Urothelium cell line (cell line): ENCODE measurements around the gene SPINK5.

ENCODE experiments used
- DNase-seq: peaks from one replicate; pipeline ENCODE4 v3.0.0; 2011; ENCODE audit warnings: low spot score, mixed read lengths
- FAIRE-seq: peaks from 2 replicates; lab custom pipeline; 2011; peaks lifted over from hg19 to GRCh38; lab: Jason Lieb, UNC

Gene SPINK5

DNA sequence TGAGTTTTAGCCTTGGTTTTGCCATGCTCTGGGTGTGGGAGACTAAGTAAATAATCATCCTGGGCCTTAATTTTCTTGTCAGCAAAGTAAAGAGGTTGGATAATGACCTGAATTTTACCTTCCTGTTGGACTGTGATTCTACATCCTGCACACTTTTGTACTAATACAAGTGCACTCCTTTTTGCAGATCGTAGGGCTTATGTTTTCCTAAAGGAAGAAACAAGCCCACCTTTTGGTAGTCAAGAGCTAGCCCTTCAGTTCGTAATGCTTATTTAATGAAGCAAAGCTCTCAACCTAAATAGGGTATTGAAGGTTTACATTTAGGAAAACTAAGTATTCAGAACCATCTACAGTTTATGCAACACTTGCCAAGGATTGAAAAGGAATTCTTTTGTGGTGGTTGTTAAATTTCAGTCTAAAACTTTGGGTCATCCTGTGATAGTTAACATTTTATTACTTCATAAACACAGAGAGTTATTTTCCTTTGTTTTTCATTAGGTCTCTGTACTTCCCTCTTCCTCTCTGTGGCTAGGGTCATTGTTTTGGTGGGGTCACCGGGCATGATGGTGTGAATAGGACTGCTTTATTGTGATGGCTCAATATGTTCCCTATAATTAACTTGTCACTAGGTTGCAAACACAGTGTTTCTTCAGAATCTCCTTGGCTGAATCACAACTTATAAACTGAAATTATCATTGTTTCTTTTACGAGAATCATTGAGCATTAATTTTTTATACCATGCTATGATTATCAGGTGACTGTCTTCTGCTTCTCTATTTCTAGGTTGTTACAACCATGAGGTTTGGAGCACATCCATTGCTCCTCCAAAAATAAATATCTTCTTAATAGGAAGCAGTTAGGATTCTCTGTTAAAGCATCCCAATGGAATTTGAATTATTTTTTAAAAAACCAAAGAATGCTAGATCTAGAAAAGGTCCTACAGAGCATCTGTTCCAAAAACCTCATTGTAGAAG is 28.5 kb downstream of the SPINK5 start:
- no peak for DNase-seq
- FAIRE-seq = no peak

DNA sequence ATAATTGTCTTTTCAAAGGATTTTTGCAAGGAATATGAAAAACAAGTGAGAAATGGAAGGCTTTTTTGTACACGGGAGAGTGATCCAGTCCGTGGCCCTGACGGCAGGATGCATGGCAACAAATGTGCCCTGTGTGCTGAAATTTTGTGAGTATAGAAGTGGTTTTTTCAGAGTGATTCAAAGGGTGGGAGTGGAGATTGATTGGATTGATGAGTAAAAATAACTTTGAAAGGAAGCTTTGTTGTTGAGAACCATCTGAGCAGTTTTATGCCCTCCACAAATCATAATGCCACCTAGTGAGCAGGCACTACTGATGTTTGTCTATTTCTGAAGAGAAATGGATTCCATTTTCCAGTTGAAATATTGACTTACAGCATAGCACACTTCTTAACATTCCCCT is 30.6 kb downstream of the SPINK5 start:
- no peak for FAIRE-seq
- no peak for DNase-seq

DNA sequence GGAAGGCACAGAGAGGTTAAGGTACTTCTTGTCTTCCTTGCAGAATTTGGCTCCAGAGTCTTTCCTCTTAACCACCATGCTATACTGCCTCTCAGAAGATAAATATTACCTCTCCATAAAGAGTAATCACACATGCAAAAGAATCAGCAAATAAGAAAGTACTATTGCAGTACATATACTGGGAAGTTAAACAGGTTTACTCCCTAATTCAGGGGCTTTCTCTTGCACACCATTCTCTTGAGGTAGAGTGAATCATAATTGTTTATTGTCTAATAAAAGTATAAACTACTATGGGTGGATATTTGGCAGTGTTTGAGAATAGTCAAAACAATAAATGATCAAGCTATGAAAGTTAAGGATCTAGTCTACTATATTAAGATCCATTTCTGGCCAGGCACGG is 40.4 kb downstream of the SPINK5 start:
- DNase-seq (no peak), FAIRE-seq (no peak)

DNA sequence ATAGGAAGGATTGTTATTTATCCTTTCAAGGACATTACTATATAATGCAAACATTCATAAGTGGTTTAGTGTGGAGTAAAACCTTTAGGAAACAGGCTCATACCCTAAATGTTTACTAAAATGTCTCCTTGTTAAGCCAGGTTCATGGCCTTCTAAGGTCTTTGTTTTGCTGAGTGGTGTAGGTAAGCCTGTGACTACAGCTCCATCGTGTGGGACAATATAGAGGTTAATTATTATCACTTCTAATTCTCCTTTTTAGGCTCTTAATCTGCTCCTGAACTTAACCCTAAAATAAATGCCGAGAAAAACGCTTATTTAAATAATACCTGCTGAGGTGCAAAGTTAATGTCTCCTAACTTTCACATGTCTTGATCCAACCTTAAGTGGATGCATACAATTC is 43.8 kb downstream of the SPINK5 start:
- FAIRE-seq (no peak), DNase-seq (no peak)

DNA sequence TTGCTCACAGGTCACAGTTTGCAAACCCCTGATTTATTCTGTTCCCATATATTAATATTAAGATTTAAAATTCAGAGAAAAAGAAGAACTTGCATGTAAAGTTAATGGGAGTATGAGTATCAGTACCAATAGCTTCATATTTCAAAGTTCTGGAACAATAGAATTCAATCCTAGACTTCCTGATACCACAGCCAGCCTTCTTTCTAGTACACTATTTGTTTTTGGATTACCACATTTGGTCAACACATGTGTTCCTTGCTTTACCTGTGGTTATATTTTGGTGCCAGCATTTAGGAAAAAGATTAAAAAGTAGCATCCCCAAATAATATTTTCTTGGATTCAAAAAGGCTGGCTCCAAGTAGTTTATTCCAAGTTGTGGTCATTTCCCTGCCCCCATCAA is 49.5 kb downstream of the SPINK5 start:
- FAIRE-seq (no peak), DNase-seq (no peak)

DNA sequence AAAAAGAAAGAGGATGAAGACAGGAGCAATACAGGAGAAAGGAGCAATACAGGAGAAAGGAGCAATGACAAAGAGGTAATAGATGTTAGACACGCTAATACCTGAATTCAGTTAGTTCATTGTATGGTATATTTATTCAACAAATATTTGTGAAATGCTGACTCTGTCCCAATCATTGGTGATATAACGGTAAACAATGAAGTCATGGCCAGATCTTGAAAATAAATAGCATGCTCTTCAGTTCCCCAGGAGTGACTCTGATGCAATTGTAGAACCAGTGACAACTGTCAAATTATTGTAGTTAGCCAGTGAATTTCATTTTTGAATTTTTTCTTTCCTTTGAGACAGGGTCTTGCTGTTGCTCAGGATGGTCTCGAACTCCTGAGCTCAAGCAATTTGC is 56.5 kb downstream of the SPINK5 start:
- no peak for FAIRE-seq
- DNase-seq = no peak

DNA sequence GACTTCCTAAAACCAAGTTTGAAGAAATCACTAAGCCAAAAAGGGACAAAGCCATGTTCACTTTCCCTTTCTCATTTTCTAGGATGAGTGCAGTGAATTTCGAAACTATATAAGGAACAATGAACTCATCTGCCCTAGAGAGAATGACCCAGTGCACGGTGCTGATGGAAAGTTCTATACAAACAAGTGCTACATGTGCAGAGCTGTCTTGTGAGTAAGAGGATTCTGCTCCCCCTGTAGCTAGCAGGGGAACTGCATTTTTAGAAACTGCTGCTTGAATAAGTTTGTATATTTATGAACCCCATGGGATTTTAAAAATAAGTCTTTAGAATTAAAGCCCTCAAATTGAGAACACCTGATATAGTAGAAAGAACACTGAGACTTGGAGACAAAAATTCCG is 61.9 kb downstream of the SPINK5 start:
- no peak for FAIRE-seq

DNA sequence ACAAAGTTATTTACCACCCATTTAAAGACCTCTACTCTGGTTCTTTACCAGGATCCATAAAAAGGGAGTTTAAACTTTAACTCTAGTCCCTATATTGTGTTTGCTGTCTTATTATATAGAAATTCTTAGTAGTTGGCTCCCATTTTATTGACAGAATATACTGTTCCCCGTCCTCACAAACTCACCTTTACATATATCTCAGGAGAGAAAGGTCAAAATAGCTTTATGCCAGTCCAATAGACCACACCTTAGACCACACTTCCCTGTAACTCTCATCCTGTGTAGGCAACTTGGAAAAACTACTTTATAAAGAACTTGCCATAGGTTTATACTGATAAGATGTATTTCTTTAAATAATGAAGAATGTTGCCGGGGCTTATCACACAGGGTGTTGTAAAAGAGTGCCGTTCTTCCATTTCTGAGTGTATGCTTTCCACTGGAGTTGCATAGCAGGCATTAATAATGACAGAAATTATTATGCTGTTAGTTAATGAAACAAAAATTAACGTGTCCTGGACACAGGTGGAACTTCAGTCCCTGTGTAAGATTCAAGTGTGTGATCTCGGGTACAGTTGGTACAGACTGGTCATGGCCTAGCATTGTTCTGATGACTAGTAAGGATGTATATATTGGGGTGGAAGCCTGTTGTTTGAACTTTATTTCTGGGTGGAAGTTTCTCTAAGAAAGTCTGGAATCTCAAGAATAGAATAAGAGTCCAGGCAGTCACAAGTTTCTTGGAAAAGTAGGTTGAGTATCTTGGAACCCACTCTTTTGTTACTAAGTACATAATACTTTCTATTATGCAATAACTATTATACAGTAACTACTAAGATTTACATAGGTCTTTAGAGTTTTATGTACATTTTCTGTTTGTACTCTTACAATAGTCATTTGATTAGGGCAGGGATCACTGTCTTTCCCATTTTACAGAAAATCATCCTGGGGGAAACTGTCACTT is 71.6 kb downstream of the SPINK5 start:
- FAIRE-seq (no peak), DNase-seq (no peak)

More for the DNA sequence above, 61.9 kb downstream of the SPINK5 start:
- DNase-seq = peak; percentile 10

DNA sequence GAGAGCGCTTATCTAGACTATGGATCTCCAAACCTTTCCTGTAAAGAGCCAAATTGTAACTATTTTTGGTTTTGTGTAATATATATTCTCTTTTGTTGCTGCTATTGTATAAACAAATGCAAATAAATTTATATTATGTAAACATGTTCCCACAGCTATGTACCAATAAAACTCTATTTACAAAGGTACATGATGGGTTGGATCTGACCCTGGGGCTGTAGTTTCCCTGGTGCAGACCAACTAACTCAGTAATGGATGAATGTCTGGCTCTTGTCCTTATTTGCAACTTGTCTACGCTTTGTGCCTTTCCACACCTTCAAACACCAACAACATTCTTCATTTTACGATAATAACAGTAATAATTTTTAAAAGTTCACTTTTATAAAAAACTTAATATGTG is 77.1 kb downstream of the SPINK5 start:
- FAIRE-seq (no peak), DNase-seq (no peak)

DNA sequence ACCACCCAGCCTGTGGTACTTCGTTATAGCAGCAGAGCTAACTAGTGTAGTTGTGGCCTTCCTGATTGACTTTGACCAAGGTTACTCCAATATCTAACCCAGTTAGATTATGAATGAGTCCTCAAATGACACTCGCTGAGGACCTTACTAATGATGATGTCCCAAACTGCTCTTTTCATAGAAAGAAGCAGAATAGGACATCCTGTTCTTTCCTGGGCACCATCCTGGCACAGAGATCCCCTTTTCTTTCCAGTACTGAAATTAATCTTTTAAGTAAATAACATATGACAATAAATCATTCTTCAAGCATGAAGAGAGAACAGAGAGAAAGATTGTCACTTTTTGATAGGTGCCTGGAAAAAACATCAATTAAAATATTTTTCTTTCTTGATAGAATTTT is 77.9 kb downstream of the SPINK5 start:
- FAIRE-seq (no peak), DNase-seq (no peak)

DNA sequence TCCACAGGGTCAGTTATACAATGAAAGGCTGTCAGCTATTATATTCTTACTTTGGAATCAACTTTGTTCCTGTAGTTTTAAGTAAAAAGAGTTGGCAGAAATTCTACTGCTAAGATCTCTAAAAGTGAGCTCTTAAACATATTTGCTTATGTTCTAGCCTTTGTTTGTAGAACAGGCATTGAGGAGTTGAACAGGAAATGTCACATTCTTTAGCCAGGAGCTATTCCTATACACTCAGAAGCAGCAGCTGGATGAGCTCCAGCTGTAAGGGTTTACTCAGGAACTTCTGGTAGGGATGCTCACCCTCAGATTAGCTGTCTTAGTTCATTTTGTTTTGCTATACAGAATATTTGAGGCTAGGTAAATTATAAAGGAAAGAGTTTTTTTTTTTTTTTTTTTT is 82.1 kb downstream of the SPINK5 start:
- peak; percentile 7 for DNase-seq
- no peak for FAIRE-seq

DNA sequence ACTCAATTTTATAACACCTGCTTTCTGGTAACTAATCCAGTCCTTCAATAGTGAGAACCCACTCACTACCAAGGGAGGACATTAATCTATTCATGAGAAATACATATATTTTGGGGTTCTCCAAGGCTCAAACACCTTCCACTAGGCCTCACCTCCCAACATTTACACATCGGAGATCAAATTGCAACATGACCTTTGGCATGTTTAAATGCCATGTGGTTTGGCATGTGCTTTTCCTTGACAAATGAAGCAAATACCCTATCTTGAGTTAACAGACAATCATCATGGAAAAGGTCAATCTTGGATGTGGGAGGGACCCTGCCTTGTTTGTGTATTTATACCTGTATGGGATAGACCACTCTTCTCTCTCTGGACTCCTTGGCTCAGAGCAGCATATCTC is 82.7 kb downstream of the SPINK5 start:
- DNase-seq = no peak
- peak; percentile 17 for FAIRE-seq

DNA sequence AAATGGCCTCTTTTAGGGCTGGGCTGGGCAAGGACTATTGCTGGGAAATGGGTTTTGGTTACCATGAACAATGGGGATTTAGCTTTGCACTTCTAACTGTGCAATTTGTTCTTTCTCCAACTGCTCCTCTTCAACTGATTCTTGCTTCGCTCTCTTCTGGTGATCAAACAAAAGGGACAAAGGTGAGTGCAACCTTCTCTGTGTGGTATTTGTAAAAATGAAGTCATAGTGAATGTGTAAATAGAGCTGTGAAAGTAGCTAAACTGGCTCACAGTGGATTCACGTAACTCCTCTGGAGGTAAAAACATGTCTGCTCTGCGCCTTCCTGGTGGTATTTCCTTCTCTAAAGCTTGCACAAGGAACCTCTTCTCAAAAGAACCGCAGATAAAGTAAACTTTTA is 83.6 kb downstream of the SPINK5 start:
- DNase-seq = no peak
- no peak for FAIRE-seq

DNA sequence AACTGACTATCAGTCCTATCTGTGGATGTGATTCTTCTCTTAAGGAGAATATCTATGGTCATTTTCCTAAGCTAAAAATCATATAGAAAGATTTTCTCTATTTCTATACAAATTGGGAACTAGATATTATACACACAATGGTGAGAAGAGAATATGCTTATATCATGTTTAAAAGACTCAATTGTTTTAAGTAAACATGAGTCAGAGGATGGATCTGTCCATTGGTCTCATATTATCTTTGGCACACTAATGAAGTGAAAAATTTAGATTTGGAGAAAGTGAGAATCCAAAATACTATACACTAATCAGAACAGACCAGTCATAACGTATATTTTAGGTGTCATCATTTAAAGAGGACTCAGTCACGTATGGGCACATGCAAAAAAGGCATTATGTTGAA is 88.1 kb downstream of the SPINK5 start:
- DNase-seq = no peak
- FAIRE-seq = no peak

DNA sequence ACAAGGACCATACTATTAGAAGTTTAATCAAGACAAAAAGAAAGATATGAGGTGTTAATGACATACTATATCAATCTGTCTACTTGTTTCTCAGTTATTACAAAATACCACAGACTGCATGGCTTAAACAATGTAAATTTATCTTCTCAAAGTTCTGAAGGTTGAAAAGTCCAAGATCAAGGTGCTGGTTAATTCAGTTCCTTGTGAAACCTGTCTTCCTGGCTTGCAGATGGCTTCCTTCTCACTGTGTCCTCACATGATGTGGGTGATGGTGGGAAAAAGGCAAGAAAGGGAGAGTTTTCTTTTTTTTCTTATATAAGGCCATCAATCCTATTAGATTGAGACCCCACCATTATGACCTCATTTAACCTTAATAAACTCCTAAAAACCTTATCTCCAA is 89.0 kb downstream of the SPINK5 start:
- FAIRE-seq = no peak

DNA sequence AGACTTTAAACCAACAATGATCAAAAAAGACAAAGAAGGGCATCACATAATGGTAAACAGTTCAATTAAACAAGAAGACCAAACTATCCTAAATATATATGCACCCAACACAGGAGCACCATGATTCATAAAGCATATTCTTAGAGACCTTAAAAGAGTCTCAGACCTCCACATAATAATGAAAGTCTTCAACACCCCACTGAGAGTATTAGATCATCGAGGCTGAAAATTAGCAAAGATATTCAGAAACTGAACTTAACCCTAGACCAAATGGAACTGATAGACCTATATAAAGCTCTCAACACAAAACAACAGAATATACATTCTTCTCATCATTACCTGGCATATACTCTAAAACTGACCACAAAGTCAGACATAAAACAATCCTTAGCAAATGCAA is 92.8 kb downstream of the SPINK5 start:
- FAIRE-seq = no peak
- no peak for DNase-seq

More for the DNA sequence above, 89.0 kb downstream of the SPINK5 start:
- no peak for DNase-seq

DNA sequence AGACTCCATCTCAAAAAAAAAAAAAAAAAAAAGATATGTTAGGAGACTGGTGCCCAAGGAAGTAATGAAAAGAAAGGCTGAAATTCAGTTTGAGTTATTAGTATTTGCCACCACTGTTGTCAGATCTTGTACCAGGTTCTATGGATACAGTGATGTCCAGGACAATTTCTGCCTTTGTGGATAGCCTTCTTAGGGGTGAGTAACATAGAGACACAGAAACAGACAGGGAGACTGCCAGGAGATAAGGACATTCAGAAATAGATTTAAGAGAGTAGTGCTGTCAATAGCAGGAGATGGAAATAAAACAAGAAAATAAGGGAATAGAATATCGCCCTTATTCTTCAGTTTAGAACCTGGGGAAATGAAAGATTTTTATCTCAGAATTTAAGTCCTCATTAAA is 98.3 kb downstream of the SPINK5 start:
- no peak for DNase-seq
- no peak for FAIRE-seq

DNA sequence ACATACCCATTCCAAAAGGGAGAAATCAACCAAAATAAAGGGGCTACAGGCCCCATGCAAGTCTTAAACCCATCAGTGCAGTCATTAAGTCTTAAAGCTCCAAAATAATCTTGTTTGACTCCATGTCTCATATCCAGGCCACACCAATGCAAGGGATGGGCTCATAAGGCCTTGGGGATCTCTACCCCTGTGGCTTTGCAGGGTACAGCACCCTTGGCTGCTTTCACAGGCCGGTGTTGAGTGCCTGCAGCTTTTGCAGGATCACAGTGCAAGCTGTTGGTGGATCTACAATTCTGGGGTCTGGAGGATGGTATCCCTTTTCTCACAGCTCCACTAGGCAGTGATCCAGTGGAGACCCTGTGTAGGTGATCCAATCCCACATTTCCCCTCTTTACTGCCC is 99.6 kb downstream of the SPINK5 start:
- FAIRE-seq = no peak

DNA sequence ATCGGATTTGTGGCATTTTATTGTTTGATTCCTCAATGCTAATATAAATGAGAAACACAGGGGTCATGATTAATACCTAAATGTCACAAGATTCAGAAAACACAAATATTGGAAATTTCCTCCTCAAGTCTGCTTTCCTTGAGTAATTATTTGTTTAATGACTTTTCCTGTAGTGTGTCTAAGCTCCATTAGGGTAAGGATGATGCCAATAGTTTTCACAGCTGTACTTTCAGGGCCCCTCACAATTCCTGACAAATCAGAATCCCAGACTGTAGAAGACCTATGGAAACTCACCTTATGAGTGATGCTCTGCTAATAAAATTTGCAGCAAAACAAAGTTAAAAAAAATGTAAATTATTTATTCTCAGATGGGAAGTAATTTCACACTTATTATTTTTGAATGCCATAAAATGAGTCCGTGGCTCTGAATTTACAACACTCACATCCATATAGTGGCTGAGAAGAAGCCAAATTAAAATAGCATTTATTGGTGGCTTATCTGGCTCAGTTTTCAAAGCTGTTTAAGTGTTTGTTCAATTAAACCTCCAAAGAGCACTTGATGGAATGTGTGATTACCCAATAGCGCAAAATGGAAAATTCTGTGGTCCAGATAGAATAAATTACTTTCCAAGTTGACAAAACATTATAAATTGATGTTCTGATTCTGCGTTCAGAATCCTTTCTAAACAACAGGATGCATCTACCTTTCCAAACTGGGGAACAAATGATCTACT is 102.9 kb downstream of the SPINK5 start:
- no peak for FAIRE-seq
- DNase-seq = no peak

More for the DNA sequence above, 99.6 kb downstream of the SPINK5 start:
- DNase-seq = no peak

DNA sequence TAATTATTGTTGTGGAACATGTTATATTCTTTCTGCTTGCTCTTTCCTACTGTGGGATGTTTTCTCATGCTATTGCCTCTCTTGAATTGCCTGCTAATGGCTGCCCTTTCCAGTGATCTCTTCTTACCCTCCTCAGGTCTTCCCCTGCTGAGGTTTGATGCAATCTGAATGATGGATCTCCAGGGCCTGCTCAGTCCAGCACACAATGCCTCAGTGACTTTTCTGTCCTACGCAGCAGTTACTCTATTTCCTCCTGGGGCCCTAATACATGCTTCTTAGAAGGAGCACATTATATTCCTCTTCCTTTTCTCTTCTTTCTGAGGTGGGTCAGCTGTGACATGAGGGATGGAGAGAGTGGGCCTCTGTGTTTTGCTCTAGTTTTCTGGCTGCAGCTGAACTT is 104.5 kb downstream of the SPINK5 start, which contains the start of gene SPINK14:
TSS of gene SPINK14 (plus strand) at position 301 of the 400 bp plus-strand sequence. CDS start 1,187 bp downstream, outside the sequence.
- DNase-seq (no peak), FAIRE-seq (no peak)

DNA sequence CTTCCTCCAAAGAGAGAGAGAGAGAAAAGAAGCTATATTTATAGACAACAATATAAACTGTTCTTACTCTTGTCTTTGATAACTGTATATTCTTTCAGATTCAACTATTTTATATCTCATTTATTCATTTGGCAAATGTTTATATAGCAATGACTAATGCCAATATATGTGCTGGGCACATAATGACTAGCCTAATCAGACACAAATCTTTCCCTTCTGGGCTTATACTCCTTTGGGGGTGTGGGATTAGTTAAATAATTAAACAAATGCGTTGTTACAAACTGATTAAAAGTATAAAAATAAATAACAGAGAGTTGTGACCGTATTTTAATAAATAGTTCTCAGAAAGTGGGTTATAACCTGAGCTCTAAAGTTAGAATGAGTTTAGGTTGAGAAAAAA is 108.6 kb downstream of the SPINK5 start:
- FAIRE-seq (no peak), DNase-seq (no peak)
